ENCODE data around the gene INSL3. TPM values are rescaled to one million over a fixed set of nuclear protein-coding genes. Genes with fewer than 3 reads are reported as not detected.

INSL3 gene
- total RNA-seq, 4 donors from 2014 or later = not detected

GRCh38 chr19:17817668-17818363 lies 3.5 kb downstream of the INSL3 start:
- DNase-seq (ENCODE audit: extremely low spot score) = no peak
- H3K27me3 ChIP-seq = peaks cover 0 to 53% (median 0%) of the 10 kb centered on the region in 4 donors
- no peak overlapping the region for H3K4me3 ChIP-seq
- H3K36me3 ChIP-seq = no peaks in the 10 kb centered on the region
- intact Hi-C loops (cut with DNase I) = no loop called here
- no peak overlapping the region for H3K27ac ChIP-seq (replicated peaks in 1 of 4)
- no peaks in the 10 kb centered on the region for H3K9me3 ChIP-seq
- H3K4me1 ChIP-seq = no peaks in the 10 kb centered on the region
- 85% methylated on average over 12 of the region's 13 CpGs for WGBS
- TF ChIP-seq POLR2A (IDR thresholded peaks at IDR 0.05; ENCODE audit: low read depth) (no peak), POLR2AphosphoS5 (IDR thresholded peaks at IDR 0.05) (no peak), EP300 (IDR thresholded peaks at IDR 0.05) (no peak), CTCF (IDR thresholded peaks at IDR 0.05) (no peak)

- 82% methylated on average over 5 of the region's 5 CpGs for WGBS
- intact Hi-C loops (cut with DNase I) = no loop called here
- no peak overlapping the region for H3K27ac ChIP-seq (replicated peaks in 1 of 4)
- H3K4me1 ChIP-seq = no peaks in the 10 kb centered on the region
- H3K4me3 ChIP-seq = no peak overlapping the region
- TF ChIP-seq POLR2AphosphoS5 (IDR thresholded peaks at IDR 0.05) (no peak), EP300 (IDR thresholded peaks at IDR 0.05) (no peak), CTCF (IDR thresholded peaks at IDR 0.05) (no peak), POLR2A (IDR thresholded peaks at IDR 0.05; ENCODE audit: low read depth) (no peak)
- no peaks in the 10 kb centered on the region for H3K36me3 ChIP-seq
- peaks cover 0 to 8% (median 0%) of the 10 kb centered on the region in 4 donors for H3K9me3 ChIP-seq
- peaks cover 0 to 82% (median 0%) of the 10 kb centered on the region in 4 donors for H3K27me3 ChIP-seq
- no peak for DNase-seq (ENCODE audit: extremely low spot score)
Observed at GRCh38 chr19:17812099-17812498, 9.2 kb downstream of the INSL3 start.

DNA sequence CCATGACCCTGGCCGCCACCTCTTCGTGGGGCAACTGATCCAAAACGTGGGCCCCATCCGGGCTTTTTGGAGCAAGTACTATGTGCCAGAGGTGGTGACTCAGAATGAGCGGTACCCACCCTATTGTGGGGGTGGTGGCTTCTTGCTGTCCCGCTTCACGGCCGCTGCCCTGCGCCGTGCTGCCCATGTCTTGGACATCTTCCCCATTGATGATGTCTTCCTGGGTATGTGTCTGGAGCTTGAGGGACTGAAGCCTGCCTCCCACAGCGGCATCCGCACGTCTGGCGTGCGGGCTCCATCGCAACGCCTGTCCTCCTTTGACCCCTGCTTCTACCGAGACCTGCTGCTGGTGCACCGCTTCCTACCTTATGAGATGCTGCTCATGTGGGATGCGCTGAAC lies 9.6 kb downstream of the INSL3 start:
- no peak overlapping the region for H3K4me3 ChIP-seq
- TF ChIP-seq POLR2AphosphoS5 (IDR thresholded peaks at IDR 0.05) (no peak), CTCF (IDR thresholded peaks at IDR 0.05) (no peak), EP300 (IDR thresholded peaks at IDR 0.05) (no peak), POLR2A (IDR thresholded peaks at IDR 0.05; ENCODE audit: low read depth) (no peak)
- peaks cover 0 to 82% (median 0%) of the 10 kb centered on the region in 4 donors for H3K27me3 ChIP-seq
- WGBS = 86% methylated on average over 20 of the region's 20 CpGs
- intact Hi-C loops (cut with DNase I) = no loop called here
- DNase-seq (ENCODE audit: extremely low spot score) = no peak
- H3K4me1 ChIP-seq = no peaks in the 10 kb centered on the region
- H3K9me3 ChIP-seq = peaks cover 0 to 8% (median 0%) of the 10 kb centered on the region in 4 donors
- no peaks in the 10 kb centered on the region for H3K36me3 ChIP-seq
- no peak overlapping the region for H3K27ac ChIP-seq (replicated peaks in 1 of 4)

GRCh38 chr19:17811103-17811502 lies 10.2 kb downstream of the INSL3 start:
- Histone ChIP-seq H3K9me3 (peaks cover 0 to 8% (median 0%) of the 10 kb centered on the region in 4 donors), H3K27me3 (peaks cover 0 to 82% (median 0%) of the 10 kb centered on the region in 4 donors), H3K36me3 (no peaks in the 10 kb centered on the region), H3K27ac (replicated peaks in 1 of 4) (no peak overlapping the region), H3K4me1 (no peaks in the 10 kb centered on the region), H3K4me3 (no peak overlapping the region)
- intact Hi-C loops (cut with DNase I) = no loop called here
- TF ChIP-seq POLR2A (IDR thresholded peaks at IDR 0.05; ENCODE audit: low read depth) = no peak
- TF ChIP-seq CTCF (IDR thresholded peaks at IDR 0.05) = no peak
- TF ChIP-seq POLR2AphosphoS5 (IDR thresholded peaks at IDR 0.05) = no peak
- no peak for TF ChIP-seq EP300 (IDR thresholded peaks at IDR 0.05)
- 100% methylated on average over 2 of the region's 2 CpGs for WGBS
- DNase-seq (ENCODE audit: extremely low spot score) = no peak
